Liver (tissue), 9 donors: ENCODE data around the gene ABT1. TPM values are rescaled to one million over a fixed set of nuclear protein-coding genes. Genes with fewer than 3 reads are reported as not detected.

Experiments
- DNase-seq: peaks from one replicate; pipeline ENCODE4 v3.0.0-alpha.2; 2017; ENCODE audit warnings: low spot score
- H3K27ac ChIP-seq, 2 donors: one replicate each; pipeline ENCODE4 v1.7.0; 2013; ENCODE audit warnings: inconsistent platforms in 2 of 2, low read length in 2 of 2, control low read depth in 1 of 2, low read depth in 1 of 2, mild to moderate bottlenecking in 1 of 2
- H3K27me3 ChIP-seq, 4 donors: one replicate each; pipeline versions ENCODE4 v1.6.1 to v1.7.0; 2013; ENCODE audit warnings: low read length in 3 of 4, inconsistent platforms in 1 of 4, mild to moderate bottlenecking in 1 of 4, moderate library complexity in 1 of 4; ENCODE audit not compliant: control insufficient read depth in 4 of 4, insufficient read depth in 4 of 4
- H3K36me3 ChIP-seq, 4 donors: one replicate each; pipeline versions ENCODE4 v1.6.1 to v1.7.0; 2013; ENCODE audit warnings: low read length in 3 of 4, mild to moderate bottlenecking in 3 of 4, low read depth in 1 of 4, moderate library complexity in 1 of 4; ENCODE audit not compliant: control insufficient read depth in 4 of 4, insufficient read depth in 3 of 4
- H3K4me1 ChIP-seq, 4 donors: one replicate each; pipeline versions ENCODE4 v1.6.1 to v1.7.0; 2013; ENCODE audit warnings: low read length in 3 of 4, mild to moderate bottlenecking in 3 of 4, moderate library complexity in 1 of 4; ENCODE audit not compliant: control insufficient read depth in 4 of 4, insufficient read depth in 4 of 4
- H3K4me3 ChIP-seq, 3 donors: one replicate each; pipeline versions ENCODE4 v1.6.1 to v1.7.0; 2013; ENCODE audit warnings: low read length in 3 of 3, control low read depth in 1 of 3, low read depth in 1 of 3, mild to moderate bottlenecking in 1 of 3
- H3K9ac ChIP-seq, 2 donors: one replicate each; pipeline ENCODE4 v1.7.0; 2013; ENCODE audit warnings: low read length in 2 of 2, mild to moderate bottlenecking in 2 of 2, moderate library complexity in 2 of 2, control low read depth in 1 of 2, low read depth in 1 of 2
- H3K9me3 ChIP-seq, 4 donors: one replicate each; pipeline versions ENCODE4 v1.6.1 to v1.7.0; 2013; ENCODE audit warnings: low read length in 3 of 4; ENCODE audit not compliant: control insufficient read depth in 4 of 4
- EGR1 ChIP-seq, 2 donors: IDR thresholded peaks; 2 replicates each; pipeline ENCODE4 v1.6.1; 2016 to 2018; ENCODE audit warnings: antibody characterized with exemption in 2 of 2, low read depth in 2 of 2
- FOXA1 ChIP-seq: IDR thresholded peaks from 2 replicates; pipeline ENCODE4 v1.6.1; 2016; ENCODE audit warnings: antibody characterized with exemption
- FOXA2 ChIP-seq: IDR thresholded peaks from 2 replicates; pipeline ENCODE4 v1.6.1; 2016; ENCODE audit warnings: antibody characterized with exemption
- GABPA ChIP-seq, 2 donors: IDR thresholded peaks in 1 of 2; conservative IDR thresholded peaks in 1 of 2; 2 replicates each; pipeline ENCODE4 v1.6.1; 2016; ENCODE audit warnings: antibody characterized with exemption in 2 of 2, mild to moderate bottlenecking in 1 of 2, moderate library complexity in 1 of 2
- HNF4A ChIP-seq, 2 donors: conservative IDR thresholded peaks; 2 replicates each; pipeline ENCODE4 v1.6.1; 2016; ENCODE audit warnings: antibody characterized with exemption in 2 of 2, mild to moderate bottlenecking in 2 of 2
- HNF4G ChIP-seq: IDR thresholded peaks from 2 replicates; pipeline ENCODE4 v1.6.1; 2016; ENCODE audit warnings: antibody characterized with exemption
- JUND ChIP-seq, 2 donors: IDR thresholded peaks; 2 replicates each; pipeline ENCODE4 v1.6.1; 2016; ENCODE audit warnings: antibody characterized with exemption in 2 of 2
- NR2F2 ChIP-seq: IDR thresholded peaks from 2 replicates; pipeline ENCODE4 v1.6.1; 2016; ENCODE audit warnings: antibody characterized with exemption
- RAD21 ChIP-seq, 2 donors: IDR thresholded peaks; 2 replicates each; pipeline ENCODE4 v1.6.1; 2016; ENCODE audit warnings: antibody characterized with exemption in 2 of 2, mild to moderate bottlenecking in 2 of 2
- TAF1 ChIP-seq: conservative IDR thresholded peaks from 2 replicates; pipeline ENCODE4 v1.6.1; 2016; ENCODE audit warnings: antibody characterized with exemption, mild to moderate bottlenecking
- YY1 ChIP-seq: IDR thresholded peaks from 2 replicates; pipeline ENCODE4 v1.6.1; 2016; ENCODE audit warnings: antibody characterized with exemption, mild to moderate bottlenecking
- WGBS: extraction: QIAGEN DNeasy Blood & Tissue Kit; methylation state at CpG from one replicate; pipeline ENCODE4 v1.1.7; 2013; 5-methylcytosine and 5-hydroxymethylcytosine counted together
- polyA plus RNA-seq, 2 donors: library from polyadenylated mRNA; stranded (reverse) in 1 of 2; unstranded in 1 of 2; fragments of 200-250 nt in 1 of 2; fragments of >200 nt in 1 of 2; fragmentation: Nextera tagmentation in 1 of 2; extraction: Ambion mirVana in 1 of 2; gene quantifications; one replicate each; pipeline versions ENCODE4 v1.2.1 to v1.2.3, GENCODE V29; 2013 to 2015
- total RNA-seq, 2 donors: library from RNA; depleted of rRNA; stranded (reverse); fragments of >200 nt; gene quantifications; one replicate each; pipeline ENCODE4 v1.2.3, GENCODE V29; 2014
- TF ChIP-seq, protein P1 (sequence below): IDR thresholded peaks from 2 replicates; pipeline ENCODE4 v1.6.1; 2016; ENCODE audit warnings: antibody characterized with exemption, mild to moderate bottlenecking
- TF ChIP-seq, protein P2 (sequence below): IDR thresholded peaks from 2 replicates; pipeline ENCODE4 v1.6.1; 2016; ENCODE audit warnings: antibody characterized with exemption
- TF ChIP-seq, protein P3 (sequence below): fragments of 150-350 bp; IDR thresholded peaks from 2 replicates; pipeline ENCODE4 v1.5.1; 2017; ENCODE audit warnings: improper control_type of control experiment, low read depth, low read length; ENCODE audit not compliant: missing input control
- TF ChIP-seq, protein P4 (sequence below): IDR thresholded peaks from 2 replicates; pipeline ENCODE4 v1.6.1; 2016; ENCODE audit warnings: antibody characterized with exemption
- donor health status: healthy.
- donor health status: healthy.
- donor health status: healthy.
- donor health status: healthy.
- donor health status: healthy.

ABT1 gene
- total and polyA plus RNA-seq, 4 donors = 8.3 to 13.0 (median 10.0) TPM

DNA sequence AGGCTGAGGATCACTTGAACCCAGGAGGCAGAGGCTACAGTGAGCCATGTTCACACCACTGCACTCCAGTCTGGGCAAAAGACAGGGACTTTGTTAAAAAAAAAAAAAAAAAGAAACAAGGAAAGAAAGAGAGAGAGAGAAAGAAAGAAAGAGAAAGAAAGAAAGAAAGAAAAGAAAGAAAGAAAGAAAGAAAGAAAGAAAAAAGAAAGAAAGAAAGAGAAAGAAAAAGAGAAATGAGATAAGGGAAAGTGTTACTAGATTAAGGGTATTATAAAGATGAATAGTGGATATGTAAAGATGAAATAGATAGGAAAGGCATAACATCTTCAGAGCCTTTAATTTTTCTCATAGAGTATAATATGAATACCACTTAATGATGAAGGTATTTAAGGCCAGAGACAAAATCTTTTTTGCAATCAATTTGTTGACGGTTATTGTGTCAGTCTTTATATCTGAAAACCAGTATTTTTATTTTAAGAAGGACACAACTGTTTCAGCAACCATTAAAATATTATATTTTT is 26.6 kb downstream of the ABT1 start:
- no peaks in the 10 kb centered on the region for H3K27me3 ChIP-seq
- WGBS = 5% methylated on average over 1 of the region's 1 CpG

DNA sequence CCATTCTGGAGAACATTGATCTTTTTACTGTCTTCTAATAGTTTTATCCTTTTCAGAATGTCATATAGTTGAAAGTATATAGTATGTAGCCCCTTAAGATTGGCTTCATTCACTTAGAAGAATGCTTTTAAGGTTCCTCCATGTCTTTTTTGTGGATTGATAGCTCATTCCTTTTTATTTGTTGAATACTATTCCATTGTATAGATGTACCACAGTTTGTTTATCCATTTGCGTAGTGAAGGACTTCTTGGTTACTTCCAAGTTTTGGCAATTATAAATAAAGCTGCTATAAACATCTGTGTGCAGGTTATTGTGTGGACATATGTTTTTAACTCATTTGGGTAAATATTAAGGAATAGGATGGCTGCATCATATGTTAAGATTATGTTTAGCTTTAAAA is 27.8 kb downstream of the ABT1 start:
- no peak for TF ChIP-seq FOXA1
- no peak for TF ChIP-seq FOXA2
- TF ChIP-seq, protein P1, sequence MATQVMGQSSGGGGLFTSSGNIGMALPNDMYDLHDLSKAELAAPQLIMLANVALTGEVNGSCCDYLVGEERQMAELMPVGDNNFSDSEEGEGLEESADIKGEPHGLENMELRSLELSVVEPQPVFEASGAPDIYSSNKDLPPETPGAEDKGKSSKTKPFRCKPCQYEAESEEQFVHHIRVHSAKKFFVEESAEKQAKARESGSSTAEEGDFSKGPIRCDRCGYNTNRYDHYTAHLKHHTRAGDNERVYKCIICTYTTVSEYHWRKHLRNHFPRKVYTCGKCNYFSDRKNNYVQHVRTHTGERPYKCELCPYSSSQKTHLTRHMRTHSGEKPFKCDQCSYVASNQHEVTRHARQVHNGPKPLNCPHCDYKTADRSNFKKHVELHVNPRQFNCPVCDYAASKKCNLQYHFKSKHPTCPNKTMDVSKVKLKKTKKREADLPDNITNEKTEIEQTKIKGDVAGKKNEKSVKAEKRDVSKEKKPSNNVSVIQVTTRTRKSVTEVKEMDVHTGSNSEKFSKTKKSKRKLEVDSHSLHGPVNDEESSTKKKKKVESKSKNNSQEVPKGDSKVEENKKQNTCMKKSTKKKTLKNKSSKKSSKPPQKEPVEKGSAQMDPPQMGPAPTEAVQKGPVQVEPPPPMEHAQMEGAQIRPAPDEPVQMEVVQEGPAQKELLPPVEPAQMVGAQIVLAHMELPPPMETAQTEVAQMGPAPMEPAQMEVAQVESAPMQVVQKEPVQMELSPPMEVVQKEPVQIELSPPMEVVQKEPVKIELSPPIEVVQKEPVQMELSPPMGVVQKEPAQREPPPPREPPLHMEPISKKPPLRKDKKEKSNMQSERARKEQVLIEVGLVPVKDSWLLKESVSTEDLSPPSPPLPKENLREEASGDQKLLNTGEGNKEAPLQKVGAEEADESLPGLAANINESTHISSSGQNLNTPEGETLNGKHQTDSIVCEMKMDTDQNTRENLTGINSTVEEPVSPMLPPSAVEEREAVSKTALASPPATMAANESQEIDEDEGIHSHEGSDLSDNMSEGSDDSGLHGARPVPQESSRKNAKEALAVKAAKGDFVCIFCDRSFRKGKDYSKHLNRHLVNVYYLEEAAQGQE = no peak
- no peak for TF ChIP-seq HNF4A (conservative IDR thresholded peaks at IDR 0.05)
- TF ChIP-seq GABPA (IDR thresholded peaks at IDR 0.05 in 1 of 2, conservative IDR thresholded peaks at IDR 0.05 in 1 of 2) = no peak
- TF ChIP-seq TAF1 = no peak
- TF ChIP-seq, protein P2, sequence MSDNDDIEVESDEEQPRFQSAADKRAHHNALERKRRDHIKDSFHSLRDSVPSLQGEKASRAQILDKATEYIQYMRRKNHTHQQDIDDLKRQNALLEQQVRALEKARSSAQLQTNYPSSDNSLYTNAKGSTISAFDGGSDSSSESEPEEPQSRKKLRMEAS = no peak
- TF ChIP-seq YY1 = no peak
- TF ChIP-seq NR2F2 = no peak
- TF ChIP-seq EGR1 (IDR thresholded peaks at IDR 0.05; ENCODE audit: low read depth in 2 of 2) = no peak
- TF ChIP-seq, protein P3, sequence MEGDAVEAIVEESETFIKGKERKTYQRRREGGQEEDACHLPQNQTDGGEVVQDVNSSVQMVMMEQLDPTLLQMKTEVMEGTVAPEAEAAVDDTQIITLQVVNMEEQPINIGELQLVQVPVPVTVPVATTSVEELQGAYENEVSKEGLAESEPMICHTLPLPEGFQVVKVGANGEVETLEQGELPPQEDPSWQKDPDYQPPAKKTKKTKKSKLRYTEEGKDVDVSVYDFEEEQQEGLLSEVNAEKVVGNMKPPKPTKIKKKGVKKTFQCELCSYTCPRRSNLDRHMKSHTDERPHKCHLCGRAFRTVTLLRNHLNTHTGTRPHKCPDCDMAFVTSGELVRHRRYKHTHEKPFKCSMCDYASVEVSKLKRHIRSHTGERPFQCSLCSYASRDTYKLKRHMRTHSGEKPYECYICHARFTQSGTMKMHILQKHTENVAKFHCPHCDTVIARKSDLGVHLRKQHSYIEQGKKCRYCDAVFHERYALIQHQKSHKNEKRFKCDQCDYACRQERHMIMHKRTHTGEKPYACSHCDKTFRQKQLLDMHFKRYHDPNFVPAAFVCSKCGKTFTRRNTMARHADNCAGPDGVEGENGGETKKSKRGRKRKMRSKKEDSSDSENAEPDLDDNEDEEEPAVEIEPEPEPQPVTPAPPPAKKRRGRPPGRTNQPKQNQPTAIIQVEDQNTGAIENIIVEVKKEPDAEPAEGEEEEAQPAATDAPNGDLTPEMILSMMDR = no peak
- TF ChIP-seq, protein P4, sequence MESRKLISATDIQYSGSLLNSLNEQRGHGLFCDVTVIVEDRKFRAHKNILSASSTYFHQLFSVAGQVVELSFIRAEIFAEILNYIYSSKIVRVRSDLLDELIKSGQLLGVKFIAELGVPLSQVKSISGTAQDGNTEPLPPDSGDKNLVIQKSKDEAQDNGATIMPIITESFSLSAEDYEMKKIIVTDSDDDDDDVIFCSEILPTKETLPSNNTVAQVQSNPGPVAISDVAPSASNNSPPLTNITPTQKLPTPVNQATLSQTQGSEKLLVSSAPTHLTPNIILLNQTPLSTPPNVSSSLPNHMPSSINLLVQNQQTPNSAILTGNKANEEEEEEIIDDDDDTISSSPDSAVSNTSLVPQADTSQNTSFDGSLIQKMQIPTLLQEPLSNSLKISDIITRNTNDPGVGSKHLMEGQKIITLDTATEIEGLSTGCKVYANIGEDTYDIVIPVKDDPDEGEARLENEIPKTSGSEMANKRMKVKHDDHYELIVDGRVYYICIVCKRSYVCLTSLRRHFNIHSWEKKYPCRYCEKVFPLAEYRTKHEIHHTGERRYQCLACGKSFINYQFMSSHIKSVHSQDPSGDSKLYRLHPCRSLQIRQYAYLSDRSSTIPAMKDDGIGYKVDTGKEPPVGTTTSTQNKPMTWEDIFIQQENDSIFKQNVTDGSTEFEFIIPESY = no peak
- TF ChIP-seq RAD21 (IDR thresholded peaks at IDR 0.05) = no peak
- no peak for TF ChIP-seq JUND (IDR thresholded peaks at IDR 0.05)
- no peak for TF ChIP-seq HNF4G
- Histone ChIP-seq H3K4me1 (no peaks in the 10 kb centered on the region), H3K9ac (no peak overlapping the region), H3K27ac (no peak overlapping the region), H3K9me3 (peaks cover 5% of the 10 kb centered on the region in 4 donors), H3K36me3 (no peaks in the 10 kb centered on the region), H3K27me3 (no peaks in the 10 kb centered on the region), H3K4me3 (no peak overlapping the region)
- DNase-seq = no peak
- WGBS = 91% methylated on average over 1 of the region's 1 CpG

More for the DNA sequence above, 26.6 kb downstream of the ABT1 start:
- no peak overlapping the region for H3K27ac ChIP-seq
- peaks cover 2 to 5% (median 4%) of the 10 kb centered on the region in 4 donors for H3K9me3 ChIP-seq
- H3K4me1 ChIP-seq = no peaks in the 10 kb centered on the region
- H3K9ac ChIP-seq = no peak overlapping the region
- DNase-seq = no peak
- no peaks in the 10 kb centered on the region for H3K36me3 ChIP-seq
- no peak for TF ChIP-seq EGR1 (IDR thresholded peaks at IDR 0.05; ENCODE audit: low read depth in 2 of 2)
- TF ChIP-seq JUND (IDR thresholded peaks at IDR 0.05) = no peak
- TF ChIP-seq, protein P4 = no peak
- TF ChIP-seq, protein P2 = no peak
- H3K4me3 ChIP-seq = no peak overlapping the region
